ENCODE data around the gene TK2. TPM values are rescaled to one million over a fixed set of nuclear protein-coding genes. Genes with fewer than 3 reads are reported as not detected.

Gene TK2
- total RNA-seq, 2 donors from 2014 or later: 7.9 to 11.5 TPM

GRCh38 chr16:66508914-66509496 lies 40.9 kb downstream of the TK2 start:
- no peak for DNase-seq
- TF ChIP-seq CTCF (conservative IDR thresholded peaks at IDR 0.05): no peak
- no peak overlapping the region for H3K27ac Mint-ChIP-seq
- H3K27me3 Mint-ChIP-seq (ENCODE audit: insufficient read depth): no peaks in the 10 kb centered on the region
- Histone ChIP-seq H3K4me3 (ENCODE audit: low read length) (no peak overlapping the region), H3K36me3 (ENCODE audit: control insufficient read depth, insufficient read depth, low read length) (no peaks in the 10 kb centered on the region), H3K4me1 (ENCODE audit: control insufficient read depth, insufficient read depth, low read length) (no peaks in the 10 kb centered on the region), H3K27ac (ENCODE audit: low read depth, low read length) (no peak overlapping the region), H3K9me3 (ENCODE audit: control insufficient read depth, low read length) (no peaks in the 10 kb centered on the region), H3K9ac (ENCODE audit: extremely low read depth, low read length, poor library complexity, severe bottlenecking) (no peak overlapping the region), H3K27me3 (ENCODE audit: control insufficient read depth, insufficient read depth, low read length, poor library complexity, severe bottlenecking) (no peaks in the 10 kb centered on the region)
- H3K4me1 Mint-ChIP-seq: peaks cover 4% of the 10 kb centered on the region
- H3K9me3 Mint-ChIP-seq: peaks cover 1% of the 10 kb centered on the region
- WGBS, 2 experiments (ENCODE audit: insufficient coverage in 1 of 2, insufficient read length in 1 of 2): 90 to 100% methylated on average over 5 to 8 of the region's 9 CpGs
- H3K4me3 Mint-ChIP-seq: no peak overlapping the region
- peaks cover 6% of the 10 kb centered on the region for H3K36me3 Mint-ChIP-seq (ENCODE audit: low read depth)

- TF ChIP-seq CTCF (conservative IDR thresholded peaks at IDR 0.05): no peak
- H3K27ac ChIP-seq (ENCODE audit: low read depth, low read length): peak overlapping the region; percentile 4
- no peak overlapping the region for H3K4me3 ChIP-seq (ENCODE audit: low read length)
- WGBS, 2 experiments (ENCODE audit: insufficient coverage in 1 of 2, insufficient read length in 1 of 2): 88 to 93% methylated on average over 6 to 7 of the region's 7 CpGs
- no peak for DNase-seq
- no peak overlapping the region for H3K9ac ChIP-seq (ENCODE audit: extremely low read depth, low read length, poor library complexity, severe bottlenecking)
- Mint-ChIP-seq H3K36me3 (ENCODE audit: low read depth) (peaks cover 3% of the 10 kb centered on the region), H3K4me1 (peaks cover 4% of the 10 kb centered on the region), H3K27ac (no peak overlapping the region), H3K4me3 (no peak overlapping the region), H3K9me3 (no peaks in the 10 kb centered on the region), H3K27me3 (ENCODE audit: insufficient read depth) (no peaks in the 10 kb centered on the region)
- no peaks in the 10 kb centered on the region for H3K27me3 ChIP-seq (ENCODE audit: control insufficient read depth, insufficient read depth, low read length, poor library complexity, severe bottlenecking)
- H3K4me1 ChIP-seq (ENCODE audit: control insufficient read depth, insufficient read depth, low read length): no peaks in the 10 kb centered on the region
- no peaks in the 10 kb centered on the region for H3K9me3 ChIP-seq (ENCODE audit: control insufficient read depth, low read length)
- no peaks in the 10 kb centered on the region for H3K36me3 ChIP-seq (ENCODE audit: control insufficient read depth, insufficient read depth, low read length)
Observed at GRCh38 chr16:66508248-66508913, 41.5 kb downstream of the TK2 start.

- no peaks in the 10 kb centered on the region for H3K36me3 ChIP-seq (ENCODE audit: control insufficient read depth, insufficient read depth, low read length)
- no peak overlapping the region for H3K9ac ChIP-seq (ENCODE audit: extremely low read depth, low read length, poor library complexity, severe bottlenecking)
- no peaks in the 10 kb centered on the region for H3K9me3 Mint-ChIP-seq
- 93 to 96% methylated on average over 3 to 4 of the region's 4 CpGs for WGBS, 2 experiments (ENCODE audit: insufficient coverage in 1 of 2, insufficient read length in 1 of 2)
- H3K4me1 Mint-ChIP-seq: peaks cover 4% of the 10 kb centered on the region
- DNase-seq: no peak
- H3K27ac ChIP-seq (ENCODE audit: low read depth, low read length): peak overlapping the region; percentile 4
- no peaks in the 10 kb centered on the region for H3K9me3 ChIP-seq (ENCODE audit: control insufficient read depth, low read length)
- H3K4me1 ChIP-seq (ENCODE audit: control insufficient read depth, insufficient read depth, low read length): no peaks in the 10 kb centered on the region
- H3K27ac Mint-ChIP-seq: no peak overlapping the region
- no peak overlapping the region for H3K4me3 Mint-ChIP-seq
- H3K4me3 ChIP-seq (ENCODE audit: low read length): no peak overlapping the region
- no peak for TF ChIP-seq CTCF (conservative IDR thresholded peaks at IDR 0.05)
- no peaks in the 10 kb centered on the region for H3K27me3 Mint-ChIP-seq (ENCODE audit: insufficient read depth)
- no peaks in the 10 kb centered on the region for H3K36me3 Mint-ChIP-seq (ENCODE audit: low read depth)
- no peaks in the 10 kb centered on the region for H3K27me3 ChIP-seq (ENCODE audit: control insufficient read depth, insufficient read depth, low read length, poor library complexity, severe bottlenecking)
Observed at GRCh38 chr16:66507731-66508239, 42.1 kb downstream of the TK2 start.
